ENCODE data around the gene TMEM186. TPM values are rescaled to one million over a fixed set of nuclear protein-coding genes. Genes with fewer than 3 reads are reported as not detected.

TMEM186 gene
- 12.4 and 19.3 TPM in 2 replicates for total RNA-seq (2011; cell fraction: chromatin; rRNA removed; ENCODE audit: low replicate concordance)
- 17.0 and 19.2 TPM in 2 replicates for total RNA-seq (2011; cell fraction: nucleolus; rRNA removed)
- total RNA-seq (2011; cell fraction: nucleoplasm; rRNA removed), result 21.9 and 24.2 TPM in 2 replicates
- 10.1 and 11.2 TPM in 2 replicates for total RNA-seq (2014; rRNA removed)
- 13.1 and 15.4 TPM in 2 replicates for total RNA-seq (2014; rRNA removed; fragmentation: Illumina TruSeq; extraction: Trizol)
- total RNA-seq (2015; rRNA removed; fragmentation: Illumina TruSeq; extraction: Trizol), result 10.1 and 11.0 TPM in 2 replicates
- 17.8 TPM in 2 replicates for total RNA-seq (2021)
- 14.9 and 16.4 TPM in 2 replicates for polyA plus RNA-seq (2011; rRNA removed)
- polyA plus RNA-seq (2011; cell fraction: cytosol; rRNA removed), result 15.7 and 17.1 TPM in 2 replicates
- polyA plus RNA-seq (2011; cell fraction: nucleus; rRNA removed), result 14.9 and 17.5 TPM in 2 replicates
- 15.0 and 20.4 TPM in 2 replicates for polyA plus RNA-seq (2012)
- polyA plus RNA-seq (2014; fragmentation: Illumina TruSeq; extraction: Trizol), result 16.2 and 19.7 TPM in 2 replicates
- 10 to 100 TPM; 27.3 to 33.4 TPM for polyA plus RNA-seq (2014; fragmentation: Nextera tagmentation; extraction: Ambion mirVana)
- polyA plus RNA-seq (2014; rRNA removed), result 17.3 and 18.5 TPM in 2 replicates
- polyA minus RNA-seq (2011; rRNA and poly(A)+ RNA removed), result 12.7 and 13.4 TPM in 2 replicates
- polyA minus RNA-seq (2011; cell fraction: cytosol; rRNA and poly(A)+ RNA removed), result 4.6 and 4.8 TPM in 2 replicates
- 4.3 and 8.0 TPM in 2 replicates for polyA minus RNA-seq (2011; cell fraction: nucleus; rRNA and poly(A)+ RNA removed)
- percentile 90 among the genes with signal in this experiment for Bru-seq, nascent RNA
- BruChase-seq, experiment 1, labeled RNA remaining after a 2-hour chase, result percentile 81 among the genes with signal in this experiment
- BruChase-seq, experiment 2, labeled RNA remaining after a 6-hour chase, result percentile 80 among the genes with signal in this experiment
- long read RNA-seq, experiment 1, transcript TMEM186-201 (2 exons, 1,448 nt), result major isoform, 24 of 74 reads
- long read RNA-seq, experiment 1, partial matches to known transcripts, result 0 of 74 reads
- long read RNA-seq, experiment 1, other reads (novel, unspliced or antisense), result 50 of 74 reads
- long read RNA-seq, experiment 2, transcript TMEM186-201 (2 exons, 1,448 nt), result major isoform, 7 of 22 reads
- long read RNA-seq, experiment 2, partial matches to known transcripts, result 0 of 22 reads
- long read RNA-seq, experiment 2, other reads (novel, unspliced or antisense), result 15 of 22 reads
- long read RNA-seq, experiment 3, transcript TMEM186-201 (2 exons, 1,448 nt), result major isoform, 10 of 16 reads
- long read RNA-seq, experiment 3, partial matches to known transcripts, result 5 of 16 reads
- long read RNA-seq, experiment 3, other reads (novel, unspliced or antisense), result 1 of 16 reads

GRCh38 chr16:8797364-8798173, at the start of gene TMEM186, which contains the start of gene PMM2:
Gene TMEM186 (minus strand): TSS chr16:8797639. CDS start chr16:8797614, 25 bp downstream.
Gene PMM2 (plus strand): TSS chr16:8797839. CDS start chr16:8797883, 44 bp downstream.
- H3K79me2 ChIP-seq (ENCODE audit: control insufficient read depth, insufficient read depth, low read length), result peaks cover 65% of the 10 kb centered on the region
- no peaks in the 10 kb centered on the region for H3K9me3 ChIP-seq (replicated peaks; ENCODE audit: control insufficient read depth, insufficient read depth, low read depth, low read length)
- H3K4me1 ChIP-seq (replicated peaks in 1 of 2; ENCODE audit: control insufficient read depth in 2 of 2, insufficient read depth in 2 of 2, low read length in 2 of 2), result peaks cover 12 to 13% of the 10 kb centered on the region in 2 experiments; a peak in 4 of 5 replicates
- under 1% methylated on average over 50 of the region's 61 CpGs for WGBS (ENCODE audit: insufficient coverage, low coverage, missing lambda C conversion rate)
- no TSS peak for BruUV-seq (replicated peaks)
- peak within 1 kb of the TSS; percentile 97 for H3K4me2 ChIP-seq (ENCODE audit: insufficient read depth, low read length)
- FAIRE-seq, result peak; percentile 99
- peak within 1 kb of the TSS; percentile 75 for H2AFZ ChIP-seq (ENCODE audit: low read depth, low read length)
- in situ Hi-C loops (cut with MboI), result no loop called here
- ATAC-seq, result peak; percentile 99
- H3K27ac ChIP-seq (ENCODE audit: extremely low read depth, low read depth, low read length), result peak within 1 kb of the TSS; percentile 88
- 0 out of 2 replicates have a peak, but pooled peaks cover 5% of the 10 kb centered on the region for H4K20me1 ChIP-seq (replicated peaks; ENCODE audit: control insufficient read depth, insufficient read depth, low read length)
- H3K36me3 ChIP-seq (ENCODE audit: control insufficient read depth, insufficient read depth, low read length), result peaks cover 59% of the 10 kb centered on the region
- intact Hi-C loops (cut with micrococcal nuclease), result loop anchor here (5.0 kb wide), 2 partner anchors 85 to 140 kb away; partner anchors contain the start of gene LITAFD
- H3K27me3 ChIP-seq (ENCODE audit: control insufficient read depth in 2 of 2, insufficient read depth in 2 of 2, low read length in 2 of 2), result no peaks in the 10 kb centered on the region
- POLR2A ChIA-PET, result interaction anchor here (0.7 to 2.0 kb wide), 8 partner anchors 10 to 294 kb away, joined by 3 to 6 read pairs (median 4); partner anchors contain the start of gene HAPSTR1
- H3K4me3 ChIP-seq, result peak within 1 kb of the TSS; percentile 69
- CTCF ChIA-PET (ENCODE audit: low intra/inter-chr PET ratio), result no interaction called here
- H3K9me1 ChIP-seq (ENCODE audit: control insufficient read depth, insufficient read depth, low read length), result no peaks in the 10 kb centered on the region
- peak within 1 kb of the TSS; percentile 92 to 97 for H3K9ac ChIP-seq (ENCODE audit: insufficient read depth in 1 of 2, low read depth in 2 of 2, low read length in 2 of 2)
- peak; percentile 95 to 98 (median 96) for DNase-seq (ENCODE audit: extremely low read depth in 1 of 4, low spot score in 3 of 4)
- TF ChIP-seq ZNF717 (CRISPR knock-in tag; IDR thresholded peaks at IDR 0.05), result no peak
- peak; percentile 91 for TF ChIP-seq RFX1 (IDR thresholded peaks at IDR 0.05)
- TF ChIP-seq ZKSCAN8 (CRISPR knock-in tag; IDR thresholded peaks at IDR 0.05), result no peak
- TF ChIP-seq ZNF175 (CRISPR knock-in tag; IDR thresholded peaks at IDR 0.05; ENCODE audit: low read depth), result 0 out of 2 replicates have a peak, but pooled peaks have one; percentile 36
- TF ChIP-seq FOXK2 (conservative IDR thresholded peaks at IDR 0.05 in 1 of 2, IDR thresholded peaks at IDR 0.05 in 1 of 2; ENCODE audit: low read depth in 2 of 2), result peak in 1 of 2 experiments; percentile 88
- no peak for TF ChIP-seq GTF2A2 (tag; IDR thresholded peaks at IDR 0.05)
- TF ChIP-seq HOXB6 (CRISPR knock-in tag; IDR thresholded peaks at IDR 0.05; ENCODE audit: borderline replicate concordance), result no peak
- TF ChIP-seq PHTF2 (CRISPR knock-in tag; IDR thresholded peaks at IDR 0.05), result no peak
- no peak for TF ChIP-seq XRCC5 (IDR thresholded peaks at IDR 0.05; ENCODE audit: low read depth, low read length)
- no peak for TF ChIP-seq ZNF23 (CRISPR knock-in tag; IDR thresholded peaks at IDR 0.05)
- no peak for TF ChIP-seq ZNF551 (CRISPR knock-in tag; IDR thresholded peaks at IDR 0.05)
- TF ChIP-seq ZBTB1 (CRISPR knock-in tag; IDR thresholded peaks at IDR 0.05; ENCODE audit: borderline replicate concordance, low read depth), result peak; percentile 80; the same call in 1 of the 2 replicates
- TF ChIP-seq ZNF324 (CRISPR knock-in tag; IDR thresholded peaks at IDR 0.05), result no peak
- TF ChIP-seq SMC3 (conservative IDR thresholded peaks at IDR 0.05; ENCODE audit: insufficient read depth, low read depth, low read length), result no peak
- TF ChIP-seq TRIM28 (IDR thresholded peaks at IDR 0.05), result no peak
- no peak for TF ChIP-seq CBFB (CRISPR knock-in tag; IDR thresholded peaks at IDR 0.05)
- TF ChIP-seq ZNF696 (CRISPR knock-in tag; conservative IDR thresholded peaks at IDR 0.05), result no peak
- TF ChIP-seq CEBPB (tag; IDR thresholded peaks at IDR 0.05), result no peak
- TF ChIP-seq TCF7L2 (IDR thresholded peaks at IDR 0.05; ENCODE audit: low read depth, low read length), result no peak
- no peak for TF ChIP-seq NFATC3 (IDR thresholded peaks at IDR 0.05)

Data from K562 (cell line).